Left ventricle myocardium inferior (tissue), 1 donor: ENCODE results near the gene INPP5K. TPM values are rescaled to one million over a fixed set of nuclear protein-coding genes. Genes with fewer than 3 reads are reported as not detected.
"Not testable (repeated sequence)": the region's sequence is repeated elsewhere in the genome, so short reads cannot be mapped to it uniquely, and the experiment has no call there.

Experiments used
- DNase-seq: peaks from one replicate; pipeline ENCODE4 v3.0.0-alpha.2; 2020
- H3K27ac ChIP-seq: fragments of 200-600 bp; replicated peaks from 2 replicates; pipeline ENCODE4 v1.8.0; 2021
- H3K27me3 ChIP-seq: fragments of 200-600 bp; 2 replicates; pipeline ENCODE4 v1.8.0; 2021; ENCODE audit warnings: low read depth
- H3K36me3 ChIP-seq: fragments of 200-600 bp; 2 replicates; pipeline ENCODE4 v1.8.0; 2021
- H3K4me1 ChIP-seq: fragments of 200-600 bp; 2 replicates; pipeline ENCODE4 v1.8.0; 2021
- H3K4me3 ChIP-seq: fragments of 200-600 bp; 2 replicates; pipeline ENCODE4 v1.8.0; 2021; ENCODE audit warnings: mild to moderate bottlenecking, moderate library complexity
- H3K9me3 ChIP-seq: fragments of 200-600 bp; replicated peaks from 2 replicates; pipeline ENCODE4 v1.8.0; 2021
- intact Hi-C: fragments of 100-400 bp; cut with micrococcal nuclease; formaldehyde crosslinking; loops from one replicate; pipeline ENCODE4 v1.11.0; 2022
- total RNA-seq: library from RNA; stranded (reverse); fragmentation: NEBNext Ultra II Directional; extraction: Animal tissue kit (Norgen Biotek cat#: 25700); gene quantifications from one replicate; pipeline ENCODE4 v1.2.1, GENCODE V29; 2021
- TF ChIP-seq, protein P1 (sequence below): fragments of 200-600 bp; IDR thresholded peaks from 2 replicates; pipeline ENCODE4 v1.8.0; 2021; ENCODE audit warnings: antibody characterized with exemption, mild to moderate bottlenecking, borderline replicate concordance
- donor health status: DM: no; HTN: yes; CAD: no; lungs with severe emphysema.

Gene INPP5K
- total RNA-seq, 1 donor from 2014 or later = 35.2 TPM

GRCh38 chr17:1452836-1453235 lies 63.6 kb downstream of the INPP5K start:
- Histone ChIP-seq H3K4me3 (no peak overlapping the region), H3K27me3 (no peaks in the 10 kb centered on the region), H3K4me1 (peaks cover 84% of the 10 kb centered on the region), H3K9me3 (no peaks in the 10 kb centered on the region), H3K27ac (peak overlapping the region; percentile 44), H3K36me3 (peaks cover 11% of the 10 kb centered on the region)
- TF ChIP-seq, protein P1, sequence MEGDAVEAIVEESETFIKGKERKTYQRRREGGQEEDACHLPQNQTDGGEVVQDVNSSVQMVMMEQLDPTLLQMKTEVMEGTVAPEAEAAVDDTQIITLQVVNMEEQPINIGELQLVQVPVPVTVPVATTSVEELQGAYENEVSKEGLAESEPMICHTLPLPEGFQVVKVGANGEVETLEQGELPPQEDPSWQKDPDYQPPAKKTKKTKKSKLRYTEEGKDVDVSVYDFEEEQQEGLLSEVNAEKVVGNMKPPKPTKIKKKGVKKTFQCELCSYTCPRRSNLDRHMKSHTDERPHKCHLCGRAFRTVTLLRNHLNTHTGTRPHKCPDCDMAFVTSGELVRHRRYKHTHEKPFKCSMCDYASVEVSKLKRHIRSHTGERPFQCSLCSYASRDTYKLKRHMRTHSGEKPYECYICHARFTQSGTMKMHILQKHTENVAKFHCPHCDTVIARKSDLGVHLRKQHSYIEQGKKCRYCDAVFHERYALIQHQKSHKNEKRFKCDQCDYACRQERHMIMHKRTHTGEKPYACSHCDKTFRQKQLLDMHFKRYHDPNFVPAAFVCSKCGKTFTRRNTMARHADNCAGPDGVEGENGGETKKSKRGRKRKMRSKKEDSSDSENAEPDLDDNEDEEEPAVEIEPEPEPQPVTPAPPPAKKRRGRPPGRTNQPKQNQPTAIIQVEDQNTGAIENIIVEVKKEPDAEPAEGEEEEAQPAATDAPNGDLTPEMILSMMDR = no peak
- intact Hi-C loops = loop anchor here (10.0 kb wide), 1 partner anchor 62 kb away; the partner anchor contains the start of gene INPP5K
- no peak for DNase-seq

DNA sequence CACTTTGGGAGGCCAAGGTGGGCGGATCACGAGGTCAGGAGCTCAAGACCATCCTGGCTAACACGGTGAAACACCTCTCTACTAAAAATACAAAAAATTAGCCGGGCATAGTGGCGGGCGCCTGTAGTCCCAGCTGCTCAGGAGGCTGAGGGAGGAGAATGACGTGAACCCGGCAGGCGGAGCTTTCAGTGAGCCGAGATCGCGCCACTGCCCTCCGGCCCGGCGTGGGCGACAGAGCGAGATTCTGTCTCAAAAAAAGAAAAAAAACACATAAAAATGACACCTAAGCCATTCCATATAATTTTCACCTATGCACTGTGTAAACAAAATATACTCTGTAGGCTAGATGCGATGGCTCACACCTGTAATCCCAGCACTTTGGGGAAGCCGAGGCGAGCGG lies 66.2 kb downstream of the INPP5K start:
- not testable (repeated sequence) for DNase-seq, H3K27ac ChIP-seq, H3K4me3 ChIP-seq, H3K27me3 ChIP-seq, H3K9me3 ChIP-seq
- H3K4me1 ChIP-seq = peaks cover 94% of the 10 kb centered on the region
- intact Hi-C loops = loop anchor here (10.0 kb wide), 1 partner anchor 65 kb away; the partner anchor contains the start of gene INPP5K
- H3K36me3 ChIP-seq = peaks cover 13% of the 10 kb centered on the region

DNA sequence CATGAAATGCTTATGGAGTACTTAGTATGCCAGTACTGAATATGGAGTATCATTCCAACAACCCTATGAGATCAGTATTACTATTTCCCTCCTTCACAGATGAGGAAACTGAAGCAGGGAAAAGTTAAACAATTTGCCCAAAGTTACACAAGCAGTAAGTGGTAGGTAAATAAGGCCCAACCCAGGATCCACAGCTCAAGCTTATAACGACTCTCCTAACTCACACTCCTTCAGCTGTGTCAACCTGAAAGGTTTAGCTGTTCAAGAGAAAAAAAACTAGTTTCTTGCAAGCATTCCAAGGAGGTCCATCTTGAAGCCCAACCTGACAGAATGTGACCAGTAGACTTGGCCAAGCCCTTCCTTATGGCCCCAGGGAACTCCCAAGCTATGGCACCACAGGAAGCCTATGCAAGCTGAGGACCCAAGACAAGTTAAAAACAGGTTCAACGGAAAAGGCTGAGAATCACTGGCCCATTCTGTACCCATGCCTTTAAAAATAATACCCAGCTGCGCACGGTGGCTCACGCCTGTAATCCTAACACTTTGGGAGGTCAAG lies 66.9 kb downstream of the INPP5K start:
- TF ChIP-seq, protein P1 = no peak
- no peaks in the 10 kb centered on the region for H3K27me3 ChIP-seq
- no peaks in the 10 kb centered on the region for H3K9me3 ChIP-seq
- no peak overlapping the region for H3K4me3 ChIP-seq
- H3K36me3 ChIP-seq = peaks cover 13% of the 10 kb centered on the region
- peaks cover 90% of the 10 kb centered on the region for H3K4me1 ChIP-seq
- H3K27ac ChIP-seq = peak overlapping the region; percentile 82
- intact Hi-C loops = no loop called here
- DNase-seq = no peak

DNA sequence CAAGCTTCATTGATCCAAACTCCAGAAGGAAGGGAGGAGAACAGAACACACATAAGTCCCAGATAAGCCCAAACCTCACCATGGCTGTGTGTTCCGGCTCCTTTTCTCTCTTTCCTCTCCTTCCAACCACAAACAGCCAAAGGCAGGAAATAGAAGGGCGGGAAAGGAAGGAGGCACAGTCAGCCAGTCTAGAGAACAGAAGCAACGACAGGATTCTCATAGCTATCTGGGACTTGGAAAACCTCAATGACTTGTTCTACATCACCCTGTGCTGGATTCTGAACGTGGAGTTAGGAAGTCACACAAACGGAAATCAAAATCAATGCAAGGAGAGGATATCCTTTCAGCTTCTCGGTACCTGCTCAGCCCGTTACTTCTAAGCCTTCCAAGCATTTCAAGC lies 69.4 kb downstream of the INPP5K start:
- Histone ChIP-seq H3K4me3 (peak overlapping the region; percentile 21), H3K9me3 (no peaks in the 10 kb centered on the region), H3K4me1 (peaks cover 70% of the 10 kb centered on the region), H3K27ac (peak overlapping the region; percentile 82), H3K36me3 (peaks cover 6% of the 10 kb centered on the region), H3K27me3 (no peaks in the 10 kb centered on the region)
- TF ChIP-seq, protein P1 = no peak
- no peak for DNase-seq
- intact Hi-C loops = no loop called here

- TF ChIP-seq, protein P1 = no peak
- H3K27ac ChIP-seq = peak overlapping the region; percentile 82
- intact Hi-C loops = no loop called here
- H3K4me3 ChIP-seq = no peak overlapping the region
- DNase-seq = no peak
- H3K27me3 ChIP-seq = no peaks in the 10 kb centered on the region
- H3K9me3 ChIP-seq = no peaks in the 10 kb centered on the region
- H3K4me1 ChIP-seq = peaks cover 61% of the 10 kb centered on the region
- H3K36me3 ChIP-seq = peaks cover 6% of the 10 kb centered on the region
These were observed 70.2 kb downstream of the INPP5K start for GRCh38 chr17:1446201-1446600.

DNA sequence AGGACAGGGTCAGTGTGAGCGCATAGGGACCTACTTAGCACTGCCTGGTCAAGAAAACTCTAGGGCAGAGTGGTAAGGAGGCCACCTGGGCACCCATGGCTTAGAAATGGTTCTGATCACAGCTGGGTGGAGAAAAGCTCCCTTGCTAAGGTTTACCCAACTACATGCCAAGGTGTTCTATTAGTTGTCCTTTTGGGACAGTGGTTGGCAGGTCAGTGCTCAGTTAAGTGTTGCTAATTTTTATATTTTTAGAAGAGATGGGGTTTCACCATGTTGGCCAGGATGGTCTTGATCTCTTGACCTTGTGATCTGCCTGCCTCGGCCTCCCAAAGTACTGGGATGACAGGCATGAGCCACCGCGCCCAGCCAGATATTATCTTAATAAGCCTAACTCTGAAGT lies 70.7 kb downstream of the INPP5K start:
- H3K4me3 ChIP-seq, H3K27me3 ChIP-seq, H3K36me3 ChIP-seq, H3K9me3 ChIP-seq, intact Hi-C loops, DNase-seq: not testable (repeated sequence)
- H3K27ac ChIP-seq = peak overlapping the region; percentile 82
- peaks cover 60% of the 10 kb centered on the region for H3K4me1 ChIP-seq

Other genes with a start within 250 kb of the INPP5K start
- gene BHLHA9, start 246.2 kb downstream of the INPP5K start, total RNA-seq = not detected
- gene TRARG1, start 236.9 kb downstream of the INPP5K start, total RNA-seq = 0.49 TPM
- gene YWHAE, start 116.4 kb downstream of the INPP5K start, total RNA-seq = 569 TPM
- gene CRK, start 60.4 kb downstream of the INPP5K start, total RNA-seq = 37.5 TPM
- gene MYO1C, start 23.9 kb downstream of the INPP5K start, total RNA-seq = 150 TPM
- gene PITPNA, start 46.2 kb upstream of the INPP5K start, total RNA-seq = 49.1 TPM
- gene SLC43A2, start 112.2 kb upstream of the INPP5K start, total RNA-seq = 4.0 TPM
- gene SCARF1, start 129.1 kb upstream of the INPP5K start, total RNA-seq = 12.2 TPM
- gene RILP, start 133.3 kb upstream of the INPP5K start, total RNA-seq = 81.7 TPM
- 136 TPM for gene PRPF8, start 168.3 kb upstream of the INPP5K start, total RNA-seq
- gene TLCD2, start 193.8 kb upstream of the INPP5K start, total RNA-seq = 1.8 TPM
- 9.3 TPM for gene WDR81, start 208.1 kb upstream of the INPP5K start, total RNA-seq
- gene SERPINF2, start 226.3 kb upstream of the INPP5K start, total RNA-seq = 0.33 TPM
- gene SERPINF1, start 245.4 kb upstream of the INPP5K start, total RNA-seq = 122 TPM